Measurements from ENCODE around the gene HBS1L. TPM values are rescaled to one million over a fixed set of nuclear protein-coding genes. Genes with fewer than 3 reads are reported as not detected.

HBS1L gene
- total RNA-seq, 1 donor from 2014 or later, result 93.4 TPM

GRCh38 chr6:134911547-134911946 is 143.1 kb downstream of the HBS1L start:
- H3K4me1 Mint-ChIP-seq (ENCODE audit: low read depth, unreplicated experiment), result peaks cover 21% of the 10 kb centered on the region
- no peak overlapping the region for H3K4me3 Mint-ChIP-seq (ENCODE audit: unreplicated experiment)
- no peak for DNase-seq
- TF ChIP-seq, protein P1, sequence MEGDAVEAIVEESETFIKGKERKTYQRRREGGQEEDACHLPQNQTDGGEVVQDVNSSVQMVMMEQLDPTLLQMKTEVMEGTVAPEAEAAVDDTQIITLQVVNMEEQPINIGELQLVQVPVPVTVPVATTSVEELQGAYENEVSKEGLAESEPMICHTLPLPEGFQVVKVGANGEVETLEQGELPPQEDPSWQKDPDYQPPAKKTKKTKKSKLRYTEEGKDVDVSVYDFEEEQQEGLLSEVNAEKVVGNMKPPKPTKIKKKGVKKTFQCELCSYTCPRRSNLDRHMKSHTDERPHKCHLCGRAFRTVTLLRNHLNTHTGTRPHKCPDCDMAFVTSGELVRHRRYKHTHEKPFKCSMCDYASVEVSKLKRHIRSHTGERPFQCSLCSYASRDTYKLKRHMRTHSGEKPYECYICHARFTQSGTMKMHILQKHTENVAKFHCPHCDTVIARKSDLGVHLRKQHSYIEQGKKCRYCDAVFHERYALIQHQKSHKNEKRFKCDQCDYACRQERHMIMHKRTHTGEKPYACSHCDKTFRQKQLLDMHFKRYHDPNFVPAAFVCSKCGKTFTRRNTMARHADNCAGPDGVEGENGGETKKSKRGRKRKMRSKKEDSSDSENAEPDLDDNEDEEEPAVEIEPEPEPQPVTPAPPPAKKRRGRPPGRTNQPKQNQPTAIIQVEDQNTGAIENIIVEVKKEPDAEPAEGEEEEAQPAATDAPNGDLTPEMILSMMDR (IDR thresholded peaks at IDR 0.05; ENCODE audit: partially characterized antibody, unreplicated experiment), result no peak
- no peaks in the 10 kb centered on the region for H3K36me3 Mint-ChIP-seq (ENCODE audit: unreplicated experiment)
- no peak overlapping the region for H3K27ac Mint-ChIP-seq (ENCODE audit: unreplicated experiment)
- peaks cover 2% of the 10 kb centered on the region for H3K27me3 Mint-ChIP-seq (ENCODE audit: unreplicated experiment)
- no peaks in the 10 kb centered on the region for H3K9me3 Mint-ChIP-seq (ENCODE audit: unreplicated experiment)

DNA sequence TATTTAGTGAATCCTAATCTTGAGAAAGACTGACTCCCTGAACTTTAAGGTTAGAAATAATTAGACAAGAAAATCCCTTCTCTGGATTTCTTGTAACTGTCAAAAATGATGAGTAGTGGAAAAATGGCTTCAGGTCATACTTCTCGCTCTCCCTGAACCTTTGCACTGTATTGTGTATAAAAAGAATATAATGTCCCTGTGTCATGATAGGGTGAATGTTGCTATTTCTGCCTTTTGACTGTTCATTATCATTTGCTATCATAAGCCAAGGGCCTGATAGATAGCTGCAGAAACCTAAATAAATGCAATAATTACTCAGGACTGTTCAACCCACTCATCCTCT is 144.1 kb downstream of the HBS1L start:
- Mint-ChIP-seq H3K4me1 (ENCODE audit: low read depth, unreplicated experiment) (peaks cover 18% of the 10 kb centered on the region), H3K27ac (ENCODE audit: unreplicated experiment) (no peak overlapping the region), H3K9me3 (ENCODE audit: unreplicated experiment) (no peaks in the 10 kb centered on the region), H3K4me3 (ENCODE audit: unreplicated experiment) (peak overlapping the region; percentile 50), H3K36me3 (ENCODE audit: unreplicated experiment) (no peaks in the 10 kb centered on the region), H3K27me3 (ENCODE audit: unreplicated experiment) (peaks cover 1% of the 10 kb centered on the region)
- TF ChIP-seq, protein P1 (IDR thresholded peaks at IDR 0.05; ENCODE audit: partially characterized antibody, unreplicated experiment), result no peak
- DNase-seq, result no peak

Small RNA genes within 50 kb of the gene (microRNA-seq; reads per million reads assigned to microRNA genes)
- gene MIR3662 (ENCODE audit: unreplicated experiment), result 1.4 reads per million, percentile 3 among the genes with 10 or more reads in this experiment

Other genes with a start within 250 kb of the HBS1L start
- 1.8 TPM for gene ALDH8A1, start 104.7 kb downstream of the HBS1L start, total RNA-seq (ENCODE audit: unreplicated experiment)
- 0.56 TPM for gene MYB, start 126.5 kb upstream of the HBS1L start, total RNA-seq (ENCODE audit: unreplicated experiment)

Data from glutamatergic neuron (in vitro differentiated cells).